RWPE2 (cell line): ENCODE results near the gene KCNH1.

ENCODE experiments used
- ATAC-seq: fragments of 200-7000 bp; cut with Tn5 transposase; 3 replicates; pipeline ENCODE4 v1.9.1; 2021; ENCODE audit warnings: low read depth
- DNase-seq: peaks from one replicate; pipeline ENCODE4 v3.0.0-alpha.2; 2020; ENCODE audit warnings: low spot score
- H3K27ac ChIP-seq: fragments of 450-650 bp; 2 replicates; pipeline ENCODE4 v1.5.1; 2017; ENCODE audit warnings: mild to moderate bottlenecking; ENCODE audit not compliant: poor library complexity, severe bottlenecking
- H3K27me3 ChIP-seq: fragments of 250-450 bp; sonication (Bioruptor Pico); 2 replicates; pipeline ENCODE4 v1.5.1; 2021; ENCODE audit warnings: mild to moderate bottlenecking, moderate library complexity; ENCODE audit not compliant: insufficient read depth, poor library complexity, severe bottlenecking
- H3K36me3 ChIP-seq: fragments of 250-450 bp; sonication (Bioruptor Pico); 2 replicates; pipeline ENCODE4 v1.5.1; 2020; ENCODE audit warnings: low read depth, mild to moderate bottlenecking, moderate library complexity
- H3K4me1 ChIP-seq: fragments of 250-450 bp; sonication (Bioruptor Pico); 2 replicates; pipeline ENCODE4 v1.5.1; 2021; ENCODE audit warnings: mild to moderate bottlenecking, moderate library complexity; ENCODE audit not compliant: insufficient read depth, poor library complexity, severe bottlenecking
- H3K4me3 ChIP-seq: fragments of 250-450 bp; sonication (Bioruptor Pico); 2 replicates; pipeline ENCODE4 v1.5.1; 2021; ENCODE audit warnings: mild to moderate bottlenecking, moderate library complexity; ENCODE audit not compliant: severe bottlenecking
- H3K9me3 ChIP-seq: fragments of 250-450 bp; sonication (Bioruptor Pico); 2 replicates; pipeline ENCODE4 v1.5.1; 2021; ENCODE audit warnings: mild to moderate bottlenecking, moderate library complexity; ENCODE audit not compliant: severe bottlenecking
- CTCF ChIP-seq: fragments of 450-650 bp; IDR thresholded peaks from one replicate; pipeline ENCODE4 v1.5.1; 2017; ENCODE audit warnings: mild to moderate bottlenecking, moderate library complexity; ENCODE audit not compliant: poor library complexity, severe bottlenecking

Gene KCNH1

GRCh38 chr1:210755991-210756659 lies 377.8 kb downstream of the KCNH1 start:
- ATAC-seq = no peak

DNA sequence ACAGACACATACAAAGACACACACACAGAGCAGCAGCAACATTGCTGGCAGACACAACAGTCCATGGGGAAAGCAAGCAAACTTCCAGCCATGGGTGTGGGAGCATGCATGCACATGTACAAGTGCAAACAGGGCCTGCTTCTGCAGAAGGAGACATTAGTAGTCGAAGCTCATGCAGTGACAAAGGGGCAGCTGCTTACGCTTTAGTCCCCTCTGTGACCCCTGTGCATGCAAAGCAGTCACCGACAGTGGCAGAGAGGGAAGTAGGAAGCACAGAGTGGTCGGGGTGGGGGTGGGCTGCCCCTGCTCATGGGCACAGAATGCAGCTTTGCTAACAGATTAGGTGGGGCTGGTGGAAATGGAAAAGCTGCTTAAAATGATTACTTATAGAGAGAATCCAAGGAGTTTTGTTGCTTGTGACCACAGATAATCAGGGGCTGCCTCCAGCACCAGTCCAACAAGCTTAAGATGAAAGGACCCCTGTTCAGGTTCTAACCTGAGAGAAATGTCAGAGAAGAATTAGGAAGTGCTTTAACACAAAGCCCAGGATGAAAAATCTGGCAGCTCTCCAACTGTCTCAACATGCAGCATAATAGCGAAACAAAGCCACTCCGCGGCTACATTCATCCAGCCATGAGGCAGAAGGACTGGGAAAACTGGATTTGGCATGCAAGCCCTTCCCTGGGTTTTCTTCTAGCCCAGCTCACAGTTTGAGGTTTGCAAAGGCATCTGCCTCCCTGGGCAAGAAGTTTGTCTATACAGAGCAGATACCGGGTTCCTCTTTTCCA lies 378.9 kb downstream of the KCNH1 start:
- Histone ChIP-seq H3K4me3 (no peak overlapping the region), H3K27ac (no peak overlapping the region), H3K4me1 (no peaks in the 10 kb centered on the region), H3K9me3 (no peaks in the 10 kb centered on the region), H3K27me3 (no peaks in the 10 kb centered on the region), H3K36me3 (no peaks in the 10 kb centered on the region)
- no peak for TF ChIP-seq CTCF
- no peak for DNase-seq
- ATAC-seq = no peak

More at GRCh38 chr1:210755991-210756659, 377.8 kb downstream of the KCNH1 start:
- TF ChIP-seq CTCF = no peak
- no peaks in the 10 kb centered on the region for H3K9me3 ChIP-seq
- no peaks in the 10 kb centered on the region for H3K4me1 ChIP-seq
- no peak overlapping the region for H3K4me3 ChIP-seq
- no peak for DNase-seq
- H3K27me3 ChIP-seq = no peaks in the 10 kb centered on the region
- H3K36me3 ChIP-seq = no peaks in the 10 kb centered on the region
- H3K27ac ChIP-seq = no peak overlapping the region

- Histone ChIP-seq H3K27ac (no peak overlapping the region), H3K9me3 (no peaks in the 10 kb centered on the region), H3K36me3 (no peaks in the 10 kb centered on the region), H3K27me3 (no peaks in the 10 kb centered on the region), H3K4me1 (no peaks in the 10 kb centered on the region), H3K4me3 (no peak overlapping the region)
- DNase-seq = no peak
- ATAC-seq = no peak
- TF ChIP-seq CTCF = no peak
These were observed 382.0 kb downstream of the KCNH1 start for GRCh38 chr1:210751911-210752310.

- no peak for DNase-seq
- H3K36me3 ChIP-seq = no peaks in the 10 kb centered on the region
- no peak overlapping the region for H3K27ac ChIP-seq
- no peaks in the 10 kb centered on the region for H3K4me1 ChIP-seq
- no peak for TF ChIP-seq CTCF
- no peak for ATAC-seq
- no peaks in the 10 kb centered on the region for H3K27me3 ChIP-seq
- no peak overlapping the region for H3K4me3 ChIP-seq
- H3K9me3 ChIP-seq = no peaks in the 10 kb centered on the region
These were observed 383.5 kb downstream of the KCNH1 start for GRCh38 chr1:210750468-210750867.

- no peak for TF ChIP-seq CTCF
- H3K4me3 ChIP-seq = no peak overlapping the region
- H3K36me3 ChIP-seq = no peaks in the 10 kb centered on the region
- H3K27me3 ChIP-seq = no peaks in the 10 kb centered on the region
- ATAC-seq (no peak), DNase-seq (no peak)
- H3K27ac ChIP-seq = no peak overlapping the region
- H3K4me1 ChIP-seq = no peaks in the 10 kb centered on the region
- H3K9me3 ChIP-seq = no peaks in the 10 kb centered on the region
These were observed 385.2 kb downstream of the KCNH1 start for GRCh38 chr1:210748796-210749195.
